Nephron progenitor cell (in vitro differentiated cells): ENCODE measurements around the gene KCNQ1.

Experiments used
- DNase-seq: peaks from one replicate; pipeline ENCODE4 v3.0.0; 2021
- H3K27ac Mint-ChIP-seq: 2 replicates; pipeline ENCODE4 v1.8.0; 2021; ENCODE audit warnings: mild to moderate bottlenecking, moderate library complexity, mixed read lengths
- H3K27me3 Mint-ChIP-seq: 2 replicates; pipeline ENCODE4 v1.8.0; 2021; ENCODE audit warnings: mild to moderate bottlenecking, low read depth, mixed read lengths; ENCODE audit not compliant: poor library complexity
- H3K36me3 Mint-ChIP-seq: 2 replicates; pipeline ENCODE4 v1.8.0; 2021; ENCODE audit warnings: low read depth, mixed read lengths
- H3K4me1 Mint-ChIP-seq: 2 replicates; pipeline ENCODE4 v1.8.0; 2021; ENCODE audit warnings: mixed read lengths
- H3K4me3 Mint-ChIP-seq: 2 replicates; pipeline ENCODE4 v1.8.0; 2021; ENCODE audit warnings: mild to moderate bottlenecking, moderate library complexity, mixed read lengths
- H3K9me3 Mint-ChIP-seq: 2 replicates; pipeline ENCODE4 v1.8.0; 2021; ENCODE audit warnings: mild to moderate bottlenecking, moderate library complexity, mixed read lengths
- CTCF ChIP-seq: fragments of 200-600 bp; sonication (generic); IDR thresholded peaks from 2 replicates; pipeline ENCODE4 v1.5.0; 2021; ENCODE audit warnings: antibody characterized with exemption

KCNQ1 gene

GRCh38 chr11:2728663-2729332, 284.0 kb downstream of the KCNQ1 start:
- no peak overlapping the region for H3K27ac Mint-ChIP-seq
- no peaks in the 10 kb centered on the region for H3K36me3 Mint-ChIP-seq
- H3K4me3 Mint-ChIP-seq = no peak overlapping the region
- no peaks in the 10 kb centered on the region for H3K9me3 Mint-ChIP-seq
- peaks cover 94% of the 10 kb centered on the region for H3K4me1 Mint-ChIP-seq
- peaks cover 14% of the 10 kb centered on the region for H3K27me3 Mint-ChIP-seq
- no peak for DNase-seq
- TF ChIP-seq CTCF = no peak

DNA sequence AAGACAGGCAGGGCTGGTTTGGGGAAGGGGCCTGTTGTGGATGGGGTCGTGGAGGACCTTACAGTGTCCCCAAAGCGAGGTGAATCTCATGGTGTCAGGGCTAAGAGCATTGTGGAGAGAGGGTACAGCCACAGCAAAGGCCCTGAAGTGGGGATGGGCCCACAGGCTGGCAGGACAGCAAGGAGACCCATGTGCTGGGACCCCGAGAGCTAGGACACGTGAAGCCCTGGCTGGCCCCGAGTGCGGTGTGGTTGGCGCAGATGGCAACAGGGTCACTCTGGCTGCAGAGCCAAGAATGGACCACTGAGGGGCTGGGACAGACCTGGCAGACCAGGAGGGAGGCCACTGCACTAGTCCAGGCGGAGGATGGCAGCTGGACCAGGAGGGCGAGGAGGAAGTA, 285.0 kb downstream of the KCNQ1 start:
- TF ChIP-seq CTCF = no peak
- Mint-ChIP-seq H3K4me3 (peak overlapping the region; percentile 8), H3K27me3 (peaks cover 17% of the 10 kb centered on the region), H3K36me3 (no peaks in the 10 kb centered on the region), H3K9me3 (no peaks in the 10 kb centered on the region), H3K4me1 (peaks cover 94% of the 10 kb centered on the region), H3K27ac (peak overlapping the region; percentile 91)
- DNase-seq = no peak

GRCh38 chr11:2730272-2731129, 285.7 kb downstream of the KCNQ1 start:
- H3K36me3 Mint-ChIP-seq = no peaks in the 10 kb centered on the region
- H3K9me3 Mint-ChIP-seq = no peaks in the 10 kb centered on the region
- no peak for TF ChIP-seq CTCF
- DNase-seq = no peak
- peaks cover 90% of the 10 kb centered on the region for H3K4me1 Mint-ChIP-seq
- no peak overlapping the region for H3K27ac Mint-ChIP-seq
- H3K27me3 Mint-ChIP-seq = peaks cover 17% of the 10 kb centered on the region
- no peak overlapping the region for H3K4me3 Mint-ChIP-seq

DNA sequence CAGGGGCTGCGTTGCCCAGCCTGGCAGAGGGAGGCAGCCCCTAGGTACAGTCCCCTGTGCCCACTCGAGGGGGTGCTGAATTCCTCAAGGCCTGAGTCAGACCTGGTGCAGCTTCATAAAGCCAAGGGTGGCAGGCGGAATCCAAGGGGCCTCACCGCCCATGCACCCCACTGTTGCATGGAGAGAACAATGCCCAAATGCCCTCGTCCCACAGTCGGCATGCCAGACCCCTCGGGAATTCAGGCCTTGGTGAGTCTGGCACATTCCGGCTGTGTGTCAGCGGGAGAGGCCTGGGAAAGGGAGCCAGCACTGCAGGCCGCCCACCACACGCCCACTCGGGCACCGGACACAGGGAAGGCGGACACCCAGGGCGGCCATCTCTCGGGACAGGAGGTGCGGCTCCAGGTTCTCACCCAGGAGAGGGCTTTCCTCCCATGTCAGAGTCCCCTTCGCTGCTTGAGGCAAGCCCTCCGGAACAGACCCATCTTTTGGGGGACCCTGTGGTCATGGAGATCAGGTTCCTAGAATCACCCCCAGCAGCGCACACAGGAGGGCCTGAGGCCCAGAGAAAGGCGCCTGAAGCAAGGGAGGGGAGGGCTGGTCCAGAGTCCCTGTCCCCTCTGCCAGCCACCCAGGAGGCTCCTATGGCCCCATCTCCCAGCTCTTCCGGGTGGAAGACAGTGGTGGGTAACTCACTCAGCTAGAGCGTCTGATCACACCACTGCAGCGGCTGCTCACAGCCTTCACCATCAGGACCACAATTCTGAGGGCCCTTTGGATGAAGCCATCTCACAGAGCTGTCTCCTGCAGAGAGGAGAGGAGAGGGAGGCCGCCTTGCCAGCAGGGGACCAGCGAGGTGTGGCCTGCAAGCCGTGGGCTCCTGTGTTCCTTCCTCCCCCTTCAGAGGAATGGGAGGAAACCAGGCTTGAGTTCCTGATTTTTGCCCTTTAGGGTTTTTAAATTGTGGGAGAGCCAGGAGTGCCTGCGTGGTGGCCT, 286.6 kb downstream of the KCNQ1 start:
- Mint-ChIP-seq H3K27me3 (peaks cover 17% of the 10 kb centered on the region), H3K4me1 (peaks cover 85% of the 10 kb centered on the region), H3K27ac (no peak overlapping the region), H3K9me3 (no peaks in the 10 kb centered on the region), H3K4me3 (no peak overlapping the region), H3K36me3 (no peaks in the 10 kb centered on the region)
- DNase-seq = no peak
- no peak for TF ChIP-seq CTCF

- peaks cover 83% of the 10 kb centered on the region for H3K4me1 Mint-ChIP-seq
- no peak overlapping the region for H3K4me3 Mint-ChIP-seq
- no peak for DNase-seq
- no peaks in the 10 kb centered on the region for H3K36me3 Mint-ChIP-seq
- H3K9me3 Mint-ChIP-seq = no peaks in the 10 kb centered on the region
- peaks cover 17% of the 10 kb centered on the region for H3K27me3 Mint-ChIP-seq
- no peak for TF ChIP-seq CTCF
- H3K27ac Mint-ChIP-seq = no peak overlapping the region
Observed at GRCh38 chr11:2732261-2732939, 287.6 kb downstream of the KCNQ1 start.
